Posterior vena cava (tissue), 2 donors: ENCODE measurements around the gene COX6B2. TPM values are rescaled to one million over a fixed set of nuclear protein-coding genes. Genes with fewer than 3 reads are reported as not detected.

ENCODE experiments used
- DNase-seq: peaks from one replicate; pipeline ENCODE4 v3.0.0-alpha.2; 2020; ENCODE audit warnings: low spot score
- intact Hi-C, 2 donors: fragments of 100-400 bp; cut with DNase I; formaldehyde crosslinking; loops; one replicate each; pipeline versions ENCODE4 v1.14.1 to v1.14.2; 2022 to 2023
- total RNA-seq, 2 donors: library from RNA; stranded (reverse); fragmentation: NEBNext Ultra II Directional; extraction: Animal tissue kit (Norgen Biotek cat#: 25700); gene quantifications; one replicate each; pipeline ENCODE4 v1.2.1, GENCODE V29; 2021
- donor health status: DM: yes; HTN: yes; CAD: no.
- donor health status: DM: yes; HTN: yes; CAD: no.

COX6B2 gene
- total RNA-seq, 2 donors from 2014 or later, result 1.3 TPM; not detected in 1

DNA sequence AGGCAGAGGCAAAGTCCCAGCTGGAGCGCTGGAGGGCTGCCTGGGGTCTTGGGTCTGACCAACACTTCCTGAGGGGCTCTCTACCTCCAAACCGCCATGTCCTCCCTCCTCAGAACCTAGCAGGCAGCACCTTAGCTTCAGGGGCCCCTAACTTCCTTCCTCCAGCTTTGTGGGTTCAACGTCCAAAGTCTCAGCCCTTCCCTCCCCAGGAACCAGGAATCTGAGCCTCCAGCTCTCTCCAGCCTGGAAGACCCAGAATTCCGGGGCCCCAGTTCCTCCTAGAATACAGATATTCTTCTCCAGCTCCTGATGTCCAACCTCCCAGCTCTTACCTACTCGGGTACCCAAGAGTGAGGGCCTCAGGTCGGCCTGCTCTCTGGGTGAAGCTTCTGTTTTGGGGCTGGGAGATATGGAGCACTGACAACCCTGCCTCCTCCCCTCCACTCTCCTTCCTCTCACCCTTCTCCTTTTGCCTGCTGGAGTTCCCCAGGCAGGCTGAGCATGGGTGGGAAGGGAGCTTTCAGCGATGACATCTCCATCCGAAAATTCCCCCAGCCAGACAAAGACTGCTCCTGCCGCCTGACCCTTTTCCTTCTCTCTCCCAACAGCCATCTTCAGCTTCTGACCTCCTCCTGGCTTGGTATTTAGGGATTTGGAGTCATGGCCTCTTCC, 32.9 kb downstream of the COX6B2 start:
- intact Hi-C loops, result loop anchor here in 1 of 2 donors (5.0 kb wide), 1 partner anchor 1321 kb away; the partner anchor contains the start of gene SMIM17
- DNase-seq, result no peak

DNA sequence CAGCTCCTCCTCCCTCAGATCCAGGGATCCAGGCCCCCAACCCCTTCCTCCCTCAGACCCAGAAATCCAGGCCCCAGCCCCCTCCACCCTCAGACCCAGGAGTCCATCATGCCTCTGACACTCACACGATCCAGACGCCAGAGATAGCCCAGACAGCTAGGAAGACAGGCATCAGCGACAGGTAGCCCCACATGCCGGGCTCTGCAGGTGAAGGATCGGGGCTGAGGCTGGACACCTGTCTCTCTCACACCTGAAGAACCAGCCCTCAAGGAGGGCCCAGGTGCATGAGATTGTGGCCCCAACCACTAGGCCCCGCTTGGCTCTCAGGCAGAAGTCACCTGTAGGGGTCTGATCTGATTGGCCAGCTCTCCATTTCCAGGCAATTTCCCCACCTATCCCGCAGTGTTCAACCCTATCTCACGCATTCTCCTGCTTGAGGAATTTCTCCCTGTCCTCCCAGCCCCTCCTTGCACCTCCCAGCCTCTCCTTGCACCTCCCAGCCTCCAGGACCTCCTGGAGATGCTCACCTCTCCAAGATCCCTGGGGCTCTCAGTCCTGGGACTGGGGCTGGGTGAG, 33.6 kb downstream of the COX6B2 start:
- intact Hi-C loops, result loop anchor here in 1 of 2 donors (5.0 kb wide), 1 partner anchor 1321 kb away; the partner anchor contains the start of gene SMIM17
- no peak for DNase-seq

DNA sequence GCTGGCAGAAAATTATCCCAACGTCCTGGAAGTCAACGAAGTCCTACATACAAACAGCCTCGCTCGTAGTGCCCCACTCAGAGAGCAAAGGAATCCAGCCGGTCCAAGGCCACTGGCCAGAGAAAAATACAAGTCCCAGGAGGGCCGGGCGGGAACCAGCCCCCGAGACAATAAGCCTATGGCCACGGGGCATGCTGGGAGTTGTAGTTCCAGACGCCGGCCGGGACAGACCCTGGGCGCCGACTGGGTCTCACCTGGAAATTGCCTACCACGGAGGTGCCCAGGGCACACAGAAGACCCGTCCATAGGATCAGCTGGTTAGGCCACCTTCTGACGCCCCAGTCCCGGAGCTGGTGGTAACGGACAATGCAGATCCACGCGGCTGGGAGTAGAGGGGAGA, 34.7 kb downstream of the COX6B2 start:
- intact Hi-C loops, result loop anchor here in 1 of 2 donors (5.0 kb wide), 1 partner anchor 1323 kb away; the partner anchor contains the start of gene SMIM17
- no peak for DNase-seq

DNA sequence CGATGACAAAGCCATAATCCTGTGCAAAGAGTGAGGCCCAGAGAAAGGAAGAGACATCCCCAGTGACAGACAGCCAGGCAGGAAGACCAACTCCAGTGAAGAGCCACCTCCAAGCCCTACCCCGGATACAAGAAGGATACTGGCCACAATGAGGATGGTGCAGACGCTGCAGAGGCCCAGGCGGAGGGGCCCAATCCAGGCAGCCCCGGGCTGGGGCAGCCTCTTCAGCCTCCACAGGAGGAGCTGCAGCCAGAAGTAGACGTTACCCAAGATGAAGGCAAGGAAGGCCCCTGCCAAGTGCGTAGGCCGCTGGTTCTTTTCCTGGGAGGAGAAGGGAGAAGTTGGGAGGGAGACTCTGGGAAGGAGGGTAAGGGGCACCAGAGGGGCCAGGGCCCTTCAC, 37.9 kb downstream of the COX6B2 start:
- no peak for DNase-seq
- intact Hi-C loops, result no loop called here

DNA sequence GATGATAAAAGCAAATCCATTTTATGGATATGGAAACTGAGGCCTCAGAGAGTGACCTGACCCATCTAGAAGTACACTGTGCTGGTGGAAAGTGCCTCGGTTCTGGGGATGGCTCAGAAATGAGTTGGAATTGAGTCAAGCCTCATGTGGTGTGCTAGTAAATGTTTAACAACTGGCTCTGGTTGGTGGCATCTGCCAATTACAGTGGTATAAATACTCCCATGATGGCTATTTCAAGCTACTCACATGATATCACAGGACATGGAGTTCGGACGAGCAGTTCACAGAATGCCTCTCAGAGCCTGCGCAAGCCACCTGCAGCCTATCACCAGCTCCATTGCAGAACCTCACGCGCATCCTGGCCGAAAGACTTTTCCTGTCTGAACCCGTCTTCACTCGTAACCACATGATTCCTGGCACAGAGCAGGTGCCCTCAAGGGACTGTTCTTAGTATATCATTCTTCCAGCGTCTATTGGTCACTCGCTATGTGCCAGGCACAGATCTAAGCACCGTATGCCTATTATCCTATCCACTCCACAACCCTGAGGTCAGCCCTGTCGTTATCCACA, 38.5 kb downstream of the COX6B2 start:
- intact Hi-C loops, result no loop called here
- no peak for DNase-seq

DNA sequence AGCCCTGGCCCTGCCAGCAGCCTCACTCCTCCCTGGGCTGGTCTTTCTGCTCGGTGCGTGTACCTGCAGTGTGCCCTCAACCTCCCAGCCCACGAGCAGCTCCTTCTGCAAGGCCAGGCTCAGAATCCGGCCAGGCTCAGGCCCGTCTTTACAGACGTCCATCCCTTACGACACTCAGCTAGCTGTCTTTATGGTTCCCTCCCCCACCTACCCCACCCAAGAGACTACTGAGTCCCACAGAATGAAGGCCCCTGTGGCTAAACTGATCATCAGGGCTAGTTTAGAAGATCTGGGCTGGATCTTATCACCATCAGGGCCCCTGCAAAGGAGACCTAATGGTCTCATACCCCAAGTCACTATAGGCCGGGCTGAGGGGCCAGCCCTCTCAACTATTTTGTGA, 40.1 kb downstream of the COX6B2 start:
- DNase-seq, result no peak
- intact Hi-C loops, result no loop called here

DNA sequence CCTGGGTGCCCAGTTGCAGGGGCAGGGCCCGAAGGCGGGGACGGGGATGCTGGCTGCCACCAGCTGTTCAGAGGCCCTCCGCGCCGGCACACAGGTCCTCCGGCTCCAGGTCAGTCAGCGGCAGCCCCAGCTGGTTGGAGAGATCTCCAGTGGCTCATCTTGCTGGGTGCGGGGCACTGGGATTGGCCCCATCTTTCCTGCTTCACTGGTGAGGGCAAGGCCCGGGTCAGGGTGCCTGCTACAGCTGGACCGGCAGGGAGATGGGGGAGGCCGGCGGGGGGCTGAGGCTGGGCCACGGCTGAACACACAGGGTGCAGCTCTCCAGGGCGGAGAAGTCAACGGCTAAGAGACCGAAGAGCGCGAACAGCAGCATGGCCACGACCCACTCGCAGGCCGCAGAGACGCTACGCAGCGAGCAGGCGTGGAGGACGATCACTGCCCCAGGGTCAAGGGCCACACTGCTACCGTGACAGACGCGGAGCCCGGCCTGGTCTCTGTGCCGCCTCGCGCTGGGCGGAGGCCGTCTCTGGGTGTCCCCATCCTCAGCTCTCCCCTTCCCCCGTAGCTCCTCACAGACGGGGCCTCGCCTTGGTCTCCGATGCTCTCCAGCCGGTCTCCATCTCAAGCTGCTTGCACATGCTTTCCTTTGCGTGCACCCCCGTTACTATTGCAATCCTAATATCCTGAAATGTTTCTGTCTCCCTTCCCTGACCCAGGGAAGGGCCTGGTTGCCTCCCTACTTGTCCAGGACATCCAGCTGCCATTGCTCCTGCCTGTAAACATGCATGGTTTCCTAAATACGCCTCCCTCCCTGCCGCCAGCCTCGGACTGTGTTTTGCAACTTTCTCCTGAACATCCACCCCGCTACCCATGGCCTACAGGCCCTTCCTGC, 41.7 kb downstream of the COX6B2 start:
- intact Hi-C loops, result no loop called here
- DNase-seq, result no peak

DNA sequence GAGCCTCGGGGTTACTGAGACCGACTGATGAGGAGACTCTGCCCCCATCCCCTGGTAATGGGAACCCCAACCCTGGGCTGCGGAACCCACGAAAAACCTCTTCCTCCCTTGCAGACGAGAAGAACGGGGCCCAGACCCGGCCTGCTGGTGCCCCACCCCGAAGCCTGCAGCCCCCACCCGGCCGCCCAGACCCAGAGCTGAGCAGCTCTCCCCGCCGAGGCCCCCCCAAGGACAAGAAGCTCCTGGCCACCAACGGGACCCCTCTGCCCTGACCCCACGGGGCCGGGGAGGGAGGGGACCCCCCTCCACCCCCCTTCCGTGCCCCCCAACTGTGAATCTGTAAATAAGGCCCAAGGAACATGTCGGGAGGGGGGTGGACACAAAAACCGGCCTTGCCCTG, 42.7 kb downstream of the COX6B2 start:
- intact Hi-C loops, result no loop called here
- no peak for DNase-seq

DNA sequence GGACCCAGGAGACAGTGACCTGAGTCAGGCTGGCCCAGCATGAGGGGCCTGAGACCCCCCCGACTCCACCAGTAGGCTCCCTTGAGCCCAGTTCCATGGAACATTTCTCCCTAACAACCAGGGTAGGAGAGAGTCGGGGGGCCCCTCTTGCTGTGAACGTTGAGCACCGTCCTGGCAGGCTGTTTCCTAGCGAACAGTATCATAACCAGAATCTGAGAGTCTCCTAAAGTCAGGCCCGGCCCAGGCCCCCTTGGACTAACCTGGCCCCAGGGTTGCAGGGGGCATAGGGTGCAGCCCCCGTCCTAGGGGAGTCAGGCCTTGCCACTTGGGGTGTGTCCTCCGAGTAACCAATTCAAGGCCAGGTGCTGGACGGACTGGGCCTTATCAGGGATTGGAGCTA, 43.1 kb downstream of the COX6B2 start:
- DNase-seq, result peak; percentile 79
- intact Hi-C loops, result no loop called here

DNA sequence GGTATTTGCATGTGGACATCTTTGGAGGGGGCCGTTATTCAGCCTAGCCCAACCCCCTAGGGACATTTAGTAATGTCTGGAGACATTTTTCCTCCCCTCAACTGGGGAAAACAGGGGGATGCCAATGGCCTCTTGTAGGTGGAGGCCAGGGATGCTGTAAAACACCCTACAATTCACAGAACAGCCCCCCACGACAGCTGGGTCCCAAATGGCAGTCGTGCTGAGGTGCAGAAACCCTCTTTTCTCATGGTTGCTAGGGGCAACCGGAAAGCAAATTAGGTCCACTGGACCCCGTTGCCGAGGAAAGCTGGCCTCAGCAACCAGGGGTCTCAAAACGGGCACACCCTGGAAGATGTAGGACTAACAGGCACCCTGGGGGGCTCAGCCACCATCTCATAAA, 44.0 kb downstream of the COX6B2 start:
- intact Hi-C loops, result no loop called here
- no peak for DNase-seq

DNA sequence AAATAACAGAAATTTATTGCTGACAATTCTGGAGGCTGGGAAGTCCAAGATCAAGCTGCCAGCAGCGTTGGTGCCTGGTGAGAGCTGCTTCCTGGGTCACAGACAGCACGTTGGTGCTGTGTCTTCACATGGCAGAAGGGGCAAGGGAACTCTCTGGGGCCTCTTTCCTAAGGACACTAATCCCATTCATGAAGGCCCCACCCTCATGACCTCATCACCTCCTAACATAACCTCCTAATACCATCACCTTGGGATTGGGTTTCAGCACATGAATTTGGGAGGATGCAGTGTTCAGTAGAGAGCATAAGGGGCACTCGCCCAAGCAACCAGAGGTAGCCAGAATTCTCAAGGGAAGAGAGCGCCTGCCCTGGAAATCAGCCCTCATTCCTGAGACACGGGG, 45.1 kb downstream of the COX6B2 start:
- DNase-seq, result no peak
- intact Hi-C loops, result no loop called here

DNA sequence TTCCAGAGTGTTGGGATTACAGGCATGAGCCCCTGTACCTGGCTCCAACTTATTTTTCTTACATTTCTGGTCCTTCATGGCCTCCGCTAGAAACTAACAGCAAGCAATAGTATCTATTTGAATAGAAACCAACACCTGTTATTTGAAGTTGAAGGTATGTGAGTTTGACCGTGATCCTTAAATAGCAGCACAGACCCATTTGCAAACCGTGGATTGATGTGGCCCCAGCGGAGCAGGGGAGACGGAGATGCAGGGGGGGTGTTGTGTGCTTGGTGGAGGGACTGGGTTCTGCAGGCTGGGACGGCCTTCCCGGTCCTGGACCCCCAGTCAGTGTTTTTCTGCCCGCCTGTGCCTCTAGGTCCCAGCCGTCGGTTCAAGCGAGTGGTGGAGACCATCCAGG, 46.2 kb downstream of the COX6B2 start:
- no peak for DNase-seq
- intact Hi-C loops, result no loop called here

DNA sequence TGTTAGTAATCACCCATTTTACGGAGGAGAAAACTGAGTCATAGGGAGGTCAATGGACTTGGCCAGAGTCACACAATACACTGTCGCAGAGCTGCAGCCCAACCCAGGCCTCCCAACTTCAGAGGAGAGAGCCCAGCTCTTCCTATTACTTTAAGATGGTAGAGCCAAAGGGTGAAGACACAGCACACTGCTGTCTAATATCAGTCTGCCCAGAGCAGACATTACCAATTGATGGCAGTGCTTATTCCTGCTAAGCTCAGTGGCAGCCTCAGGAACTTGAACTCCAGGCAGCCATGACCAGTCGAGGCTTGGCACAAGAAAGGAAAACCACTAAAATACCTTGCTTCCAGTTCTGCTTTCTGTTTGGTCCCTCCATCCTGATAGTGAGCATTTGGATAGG, 47.8 kb downstream of the COX6B2 start:
- intact Hi-C loops, result no loop called here
- no peak for DNase-seq

DNA sequence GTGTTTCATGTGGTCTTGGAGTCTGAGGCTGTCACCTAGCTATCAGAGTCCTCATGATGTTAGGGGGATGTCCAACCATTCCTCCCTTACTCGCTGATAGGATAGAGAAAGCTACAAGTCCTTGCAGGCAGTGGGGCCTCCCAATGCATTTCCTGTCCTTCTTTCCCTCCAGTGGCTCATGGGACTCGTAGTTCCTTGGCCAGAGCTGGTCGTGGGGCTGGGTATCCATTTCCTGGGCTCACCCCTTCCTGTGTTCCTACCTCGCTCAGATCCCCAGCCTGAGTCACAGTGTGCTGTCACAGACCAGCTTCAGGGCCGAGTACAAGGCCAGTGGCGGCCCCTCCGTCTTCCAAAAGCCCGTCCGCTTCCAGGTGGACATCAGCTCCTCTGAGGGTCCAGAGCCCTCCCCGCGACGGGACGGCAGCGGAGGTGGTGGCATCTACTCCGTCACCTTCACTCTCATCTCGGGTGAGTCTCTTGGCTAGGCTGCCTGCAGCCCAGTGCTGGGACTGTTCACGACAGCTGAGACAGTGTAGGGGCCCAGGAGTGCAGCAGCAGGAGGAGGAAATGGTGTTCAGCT, 48.4 kb downstream of the COX6B2 start:
- DNase-seq, result no peak
- intact Hi-C loops, result no loop called here

DNA sequence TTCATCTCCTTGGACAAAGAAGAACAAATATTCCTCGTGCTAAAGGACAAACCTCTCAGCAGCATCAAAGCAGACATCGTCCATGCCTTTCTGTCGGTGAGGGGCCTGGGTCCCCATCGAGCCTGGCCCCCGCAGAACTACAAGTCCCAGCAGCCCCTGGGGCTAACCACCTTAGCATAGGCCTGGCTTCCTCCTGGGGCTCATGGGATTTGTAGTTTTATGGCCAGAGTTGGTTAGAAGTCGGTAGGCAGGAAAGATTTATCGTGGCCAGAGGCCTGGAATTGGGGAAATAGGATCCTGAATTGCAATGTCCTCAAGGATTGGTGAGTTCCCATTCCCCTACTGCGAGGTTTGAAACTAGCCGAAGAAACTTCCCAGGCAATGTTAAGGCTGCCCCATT, 49.0 kb downstream of the COX6B2 start:
- intact Hi-C loops, result no loop called here
- DNase-seq, result no peak

DNA sequence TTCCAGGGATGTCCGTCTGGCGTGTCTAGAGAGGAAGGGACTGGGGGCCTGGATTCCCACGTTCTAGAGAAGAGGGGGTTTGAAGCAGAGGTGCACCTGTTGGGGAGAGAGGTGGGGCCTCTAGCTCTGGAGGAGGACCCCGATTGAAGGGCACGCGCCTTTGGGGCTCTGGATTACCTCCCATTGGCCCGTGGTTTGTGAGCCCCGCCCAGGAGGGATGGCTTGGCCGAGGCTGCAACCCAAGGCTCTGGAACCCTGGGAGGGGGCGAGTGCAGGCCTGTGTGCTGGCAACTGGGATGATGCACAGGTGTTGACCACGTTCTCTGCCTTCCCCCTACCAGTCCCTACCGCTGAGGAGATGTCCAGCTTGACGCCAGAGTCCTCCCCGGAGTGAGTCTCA, 49.5 kb downstream of the COX6B2 start:
- no peak for DNase-seq
- intact Hi-C loops, result loop anchor here in 1 of 2 donors (5.0 kb wide), 1 partner anchor 77 kb away; the partner anchor contains the start of gene TMEM238

DNA sequence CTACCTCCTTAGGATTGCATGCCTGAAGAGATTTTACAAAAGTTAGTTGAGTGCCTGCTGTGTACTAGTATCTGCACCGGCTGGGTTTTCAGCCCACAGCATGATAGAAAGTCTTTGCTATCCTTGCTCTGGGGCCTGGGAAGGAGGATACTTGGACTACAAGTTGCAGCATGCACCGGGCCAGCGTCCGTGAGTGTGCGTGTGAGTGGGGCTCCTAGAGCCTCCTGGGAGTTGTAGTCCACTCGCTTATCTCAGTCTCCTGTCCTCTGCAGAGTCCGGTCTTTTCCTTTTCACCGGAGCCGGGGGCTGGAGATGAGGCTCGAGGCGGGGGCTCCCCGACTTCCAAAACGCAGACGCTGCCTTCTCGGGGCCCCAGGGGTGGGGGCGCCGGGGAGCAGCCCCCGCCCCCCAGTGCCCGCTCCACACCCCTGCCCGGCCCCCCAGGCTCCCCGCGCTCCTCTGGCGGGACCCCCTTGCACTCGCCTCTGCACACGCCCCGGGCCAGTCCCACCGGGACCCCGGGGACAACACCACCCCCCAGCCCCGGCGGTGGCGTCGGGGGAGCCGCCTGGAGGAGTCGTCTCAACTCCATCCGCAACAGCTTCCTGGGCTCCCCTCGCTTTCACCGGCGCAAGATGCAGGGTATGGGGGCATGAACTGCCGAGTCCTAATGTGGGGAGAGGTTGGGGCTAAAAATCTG, 50.1 kb downstream of the COX6B2 start:
- no peak for DNase-seq
- intact Hi-C loops, result loop anchor here in 1 of 2 donors (5.0 kb wide), 1 partner anchor 78 kb away; the partner anchor contains the start of gene TMEM238

DNA sequence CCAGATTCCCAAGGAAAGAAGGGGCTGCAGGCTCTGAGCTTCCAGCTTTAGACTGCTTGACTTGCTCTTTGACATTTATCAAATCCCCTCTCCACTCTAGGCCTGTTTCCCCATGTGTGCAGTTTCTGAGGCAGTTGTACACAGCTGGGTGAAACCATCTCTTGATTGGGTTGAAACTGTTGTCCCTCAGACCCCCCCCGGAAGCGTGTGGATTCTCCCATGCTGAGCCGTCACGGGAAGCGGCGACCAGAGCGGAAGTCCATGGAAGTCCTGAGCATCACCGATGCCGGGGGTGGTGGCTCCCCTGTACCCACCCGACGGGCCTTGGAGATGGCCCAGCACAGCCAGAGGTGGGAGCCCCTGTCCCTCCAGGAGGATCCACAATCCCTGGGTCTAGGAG, 51.0 kb downstream of the COX6B2 start:
- intact Hi-C loops, result loop anchor here in 1 of 2 donors (5.0 kb wide), 1 partner anchor 79 kb away; the partner anchor contains the start of gene TMEM238
- no peak for DNase-seq

DNA sequence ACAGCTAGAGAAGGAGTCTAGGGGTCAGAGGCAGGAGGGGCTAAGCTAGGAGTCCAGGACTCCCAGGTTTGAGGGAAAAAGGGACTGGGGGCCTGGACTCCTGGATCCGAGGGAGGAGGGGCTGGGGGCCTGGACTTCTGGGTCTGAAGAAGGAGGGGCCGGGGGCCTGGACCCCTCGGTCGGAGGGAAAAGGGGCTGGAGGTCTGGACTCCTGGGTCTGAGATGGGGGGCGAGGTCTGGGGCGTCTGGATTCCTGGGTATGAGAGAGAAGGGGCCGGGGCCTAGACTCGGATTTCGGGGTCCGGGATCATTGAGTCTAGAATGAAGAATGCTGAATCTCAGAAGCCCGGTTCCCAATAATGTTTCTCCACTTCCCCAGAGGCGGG, 52.2 kb downstream of the COX6B2 start:
- intact Hi-C loops, result loop anchor here in 1 of 2 donors (5.0 kb wide), 1 partner anchor 80 kb away; the partner anchor contains the start of gene TMEM238
- DNase-seq, result no peak
